MCF 10A (cell line): ENCODE data around the gene ZNF563. TPM values are rescaled to one million over a fixed set of nuclear protein-coding genes. Genes with fewer than 3 reads are reported as not detected.
"Not testable (repeated sequence)": the region's sequence is repeated elsewhere in the genome, so short reads cannot be mapped to it uniquely, and the experiment has no call there.

Experiments used
- BruUV-seq: library from RNA; stranded (reverse); fragments of 400-500 nt; replicated peaks from 2 replicates; lab custom pipeline; 2021; lab: Mats Ljungman, UMichigan
- CTCF ChIA-PET: fragments of 300-600 bp; sonication (Branson Sonifier 250); formaldehyde crosslinking; extraction: SDS; loops from one replicate; lab custom pipeline; 2021; ENCODE audit warnings: antibody characterized with exemption, inconsistent platforms; lab: Yijun Ruan, JAX
- POLR2A ChIA-PET: fragments of 300-600, 350-650 bp; sonication (Branson Sonifier 250); formaldehyde crosslinking; extraction: SDS; loops from one replicate; lab custom pipeline; 2020; ENCODE audit warnings: antibody characterized with exemption, inconsistent platforms; lab: Yijun Ruan, JAX
- DNase-seq: peaks from one replicate; pipeline ENCODE4 v3.0.0-alpha.2; 2018; ENCODE audit not compliant: unreplicated experiment
- H3K27ac Mint-ChIP-seq: one replicate; pipeline ENCODE4 v1.8.0; 2022; ENCODE audit warnings: mild to moderate bottlenecking, low read depth, mixed read lengths; ENCODE audit not compliant: unreplicated experiment
- H3K27me3 Mint-ChIP-seq: one replicate; pipeline ENCODE4 v1.8.0; 2022; ENCODE audit warnings: mixed read lengths; ENCODE audit not compliant: insufficient read depth, unreplicated experiment
- H3K36me3 Mint-ChIP-seq: one replicate; pipeline ENCODE4 v1.8.0; 2022; ENCODE audit warnings: mild to moderate bottlenecking, moderate library complexity, mixed read lengths; ENCODE audit not compliant: insufficient read depth, unreplicated experiment
- H3K4me1 Mint-ChIP-seq: one replicate; pipeline ENCODE4 v1.8.0; 2022; ENCODE audit warnings: mixed read lengths; ENCODE audit not compliant: insufficient read depth, unreplicated experiment
- H3K4me3 Mint-ChIP-seq: one replicate; pipeline ENCODE4 v1.8.0; 2022; ENCODE audit warnings: mild to moderate bottlenecking, moderate library complexity, mixed read lengths; ENCODE audit not compliant: unreplicated experiment
- H3K9me3 Mint-ChIP-seq: one replicate; pipeline ENCODE4 v1.8.0; 2022; ENCODE audit warnings: mixed read lengths; ENCODE audit not compliant: unreplicated experiment
- intact Hi-C: fragments of 100-400 bp; cut with micrococcal nuclease; formaldehyde crosslinking; loops from 2 replicates; pipeline ENCODE4 v1.14.1; 2022
- total RNA-seq: library from RNA; stranded (reverse); gene quantifications from 2 replicates; pipeline ENCODE4 v1.2.3, GENCODE V29; 2022
- TF ChIP-seq, protein P1 (sequence below): fragments of 200-600 bp; IDR thresholded peaks from one replicate; pipeline ENCODE4 v1.8.0; 2022; ENCODE audit warnings: antibody characterized with exemption, mild to moderate bottlenecking; ENCODE audit not compliant: unreplicated experiment

The ZNF563 gene
- total RNA-seq, 1 experiment from 2014 or later: 1.3 TPM

- Mint-ChIP-seq H3K9me3 (peaks cover 23% of the 10 kb centered on the region), H3K4me1 (no peaks in the 10 kb centered on the region), H3K27ac (no peak overlapping the region), H3K36me3 (peaks cover 21% of the 10 kb centered on the region), H3K27me3 (no peaks in the 10 kb centered on the region), H3K4me3 (no peak overlapping the region)
- CTCF ChIA-PET: interaction anchor here (0.5 kb wide), 1 partner anchor 47 kb away, joined by 3 read pairs; the partner anchor contains the start of gene ZNF442
- DNase-seq: no peak
- TF ChIP-seq, protein P1, sequence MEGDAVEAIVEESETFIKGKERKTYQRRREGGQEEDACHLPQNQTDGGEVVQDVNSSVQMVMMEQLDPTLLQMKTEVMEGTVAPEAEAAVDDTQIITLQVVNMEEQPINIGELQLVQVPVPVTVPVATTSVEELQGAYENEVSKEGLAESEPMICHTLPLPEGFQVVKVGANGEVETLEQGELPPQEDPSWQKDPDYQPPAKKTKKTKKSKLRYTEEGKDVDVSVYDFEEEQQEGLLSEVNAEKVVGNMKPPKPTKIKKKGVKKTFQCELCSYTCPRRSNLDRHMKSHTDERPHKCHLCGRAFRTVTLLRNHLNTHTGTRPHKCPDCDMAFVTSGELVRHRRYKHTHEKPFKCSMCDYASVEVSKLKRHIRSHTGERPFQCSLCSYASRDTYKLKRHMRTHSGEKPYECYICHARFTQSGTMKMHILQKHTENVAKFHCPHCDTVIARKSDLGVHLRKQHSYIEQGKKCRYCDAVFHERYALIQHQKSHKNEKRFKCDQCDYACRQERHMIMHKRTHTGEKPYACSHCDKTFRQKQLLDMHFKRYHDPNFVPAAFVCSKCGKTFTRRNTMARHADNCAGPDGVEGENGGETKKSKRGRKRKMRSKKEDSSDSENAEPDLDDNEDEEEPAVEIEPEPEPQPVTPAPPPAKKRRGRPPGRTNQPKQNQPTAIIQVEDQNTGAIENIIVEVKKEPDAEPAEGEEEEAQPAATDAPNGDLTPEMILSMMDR: no peak
- BruUV-seq: no TSS peak
- POLR2A ChIA-PET: interaction anchor here (1.0 kb wide), 1 partner anchor 15 kb away, joined by 4 read pairs; the partner anchor contains the start of gene ZNF563
- intact Hi-C loops: no loop called here
Observed at GRCh38 chr19:12318782-12319413, 14.5 kb downstream of the ZNF563 start.

DNA sequence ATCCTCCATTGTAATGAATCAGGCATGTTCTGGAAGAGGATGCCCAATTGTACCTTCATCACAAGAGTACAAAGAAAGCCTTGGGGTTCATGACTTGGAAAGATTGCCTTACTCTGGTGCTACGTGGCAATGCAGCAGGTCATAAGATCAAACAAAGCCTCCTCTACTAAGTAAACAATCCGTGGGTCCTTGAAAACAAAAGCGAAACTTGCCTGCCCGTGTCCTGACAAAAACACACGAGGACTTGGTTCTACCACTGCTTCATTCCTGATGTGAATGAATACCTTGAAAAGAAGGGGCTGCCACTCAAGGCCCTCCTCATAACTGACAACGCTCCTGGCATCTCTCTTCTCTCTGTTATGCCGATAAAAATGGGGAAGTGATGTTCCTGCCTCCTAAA, 18.9 kb downstream of the ZNF563 start:
- Mint-ChIP-seq H3K27ac (no peak overlapping the region), H3K4me3 (no peak overlapping the region), H3K36me3 (no peaks in the 10 kb centered on the region), H3K9me3 (peaks cover 26% of the 10 kb centered on the region), H3K27me3 (no peaks in the 10 kb centered on the region), H3K4me1 (no peaks in the 10 kb centered on the region)
- TF ChIP-seq, protein P1: no peak
- BruUV-seq: no TSS peak
- CTCF ChIA-PET: no interaction called here
- no peak for DNase-seq
- POLR2A ChIA-PET: no interaction called here
- intact Hi-C loops: no loop called here

DNA sequence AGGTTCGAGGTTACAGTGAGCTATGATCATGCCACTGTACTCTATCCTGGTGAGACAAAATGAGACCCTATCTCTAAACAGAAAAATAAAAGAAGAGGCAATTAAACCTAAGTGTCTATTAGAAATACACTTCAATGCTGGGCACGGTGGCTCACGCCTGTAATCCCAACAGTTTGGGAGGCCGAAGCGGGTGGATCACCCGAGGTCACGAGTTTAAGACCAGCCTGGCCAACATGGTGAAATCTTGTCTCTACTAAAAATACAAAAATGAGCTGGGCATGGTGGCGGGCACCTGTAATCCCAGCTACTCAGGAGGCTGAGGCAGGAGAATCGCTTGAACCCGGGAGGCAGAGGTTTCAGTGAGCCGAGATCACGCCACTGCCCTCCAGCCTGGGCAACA, 24.5 kb downstream of the ZNF563 start:
- intact Hi-C loops, H3K27me3 Mint-ChIP-seq, H3K4me1 Mint-ChIP-seq, DNase-seq, H3K27ac Mint-ChIP-seq, H3K4me3 Mint-ChIP-seq, H3K36me3 Mint-ChIP-seq, BruUV-seq, CTCF ChIA-PET: not testable (repeated sequence)
- POLR2A ChIA-PET: interaction anchor here (1.4 kb wide), 1 partner anchor 15 kb away, joined by 5 read pairs; the partner anchor contains the start of gene ZNF44
- peaks cover 23% of the 10 kb centered on the region for H3K9me3 Mint-ChIP-seq

GRCh38 chr19:12295191-12295590, 38.2 kb downstream of the ZNF563 start:
- no TSS peak for BruUV-seq
- ChIA-PET CTCF (interaction anchor here (1.1 kb wide), 1 partner anchor 120 kb away, joined by 3 read pairs; no protein-coding TSS in a partner anchor), POLR2A (interaction anchor here (0.7 to 3.1 kb wide), 14 partner anchors 18 to 428 kb away, joined by 3 to 13 read pairs (median 4); partner anchors contain the start of genes ZNF136, ZNF442, ZNF443 and ZNF490)
- Mint-ChIP-seq H3K4me1 (no peaks in the 10 kb centered on the region), H3K27me3 (no peaks in the 10 kb centered on the region), H3K4me3 (peak overlapping the region; percentile 94), H3K27ac (peak overlapping the region; percentile 92), H3K9me3 (peaks cover 8% of the 10 kb centered on the region), H3K36me3 (peaks cover 21% of the 10 kb centered on the region)
- intact Hi-C loops: loop anchor here (2.0 kb wide), 3 partner anchors 38 to 146 kb away; partner anchors contain the start of genes ZNF136, ZNF443 and ZNF563
- TF ChIP-seq, protein P1: no peak
- DNase-seq: no peak
